Upper lobe of left lung (tissue), 4 donors: Measurements from ENCODE around the gene CYFIP2.

Experiments
- POLR2A ChIP-seq, 4 donors: fragments of 450-650 bp; IDR thresholded peaks; one replicate each; pipeline ENCODE4 v1.5.1; 2016 to 2017; ENCODE audit warnings: antibody characterized with exemption in 4 of 4, mild to moderate bottlenecking in 2 of 4
- TF ChIP-seq, protein P1 (sequence below), 6 experiments: fragments of 450-650 bp in 4 of 6; fragments of 200-600 bp in 2 of 6; sonication (generic) in 2 of 6; IDR thresholded peaks; one replicate each; pipeline ENCODE4 v1.5.1; 2016 to 2019; ENCODE audit warnings: antibody characterized with exemption in 6 of 6

GRCh38 chr5:157283434-157283833, 17.5 kb downstream of the CYFIP2 start:
- no peak for TF ChIP-seq POLR2A (IDR thresholded peaks at IDR 0.05)
- TF ChIP-seq, protein P1, sequence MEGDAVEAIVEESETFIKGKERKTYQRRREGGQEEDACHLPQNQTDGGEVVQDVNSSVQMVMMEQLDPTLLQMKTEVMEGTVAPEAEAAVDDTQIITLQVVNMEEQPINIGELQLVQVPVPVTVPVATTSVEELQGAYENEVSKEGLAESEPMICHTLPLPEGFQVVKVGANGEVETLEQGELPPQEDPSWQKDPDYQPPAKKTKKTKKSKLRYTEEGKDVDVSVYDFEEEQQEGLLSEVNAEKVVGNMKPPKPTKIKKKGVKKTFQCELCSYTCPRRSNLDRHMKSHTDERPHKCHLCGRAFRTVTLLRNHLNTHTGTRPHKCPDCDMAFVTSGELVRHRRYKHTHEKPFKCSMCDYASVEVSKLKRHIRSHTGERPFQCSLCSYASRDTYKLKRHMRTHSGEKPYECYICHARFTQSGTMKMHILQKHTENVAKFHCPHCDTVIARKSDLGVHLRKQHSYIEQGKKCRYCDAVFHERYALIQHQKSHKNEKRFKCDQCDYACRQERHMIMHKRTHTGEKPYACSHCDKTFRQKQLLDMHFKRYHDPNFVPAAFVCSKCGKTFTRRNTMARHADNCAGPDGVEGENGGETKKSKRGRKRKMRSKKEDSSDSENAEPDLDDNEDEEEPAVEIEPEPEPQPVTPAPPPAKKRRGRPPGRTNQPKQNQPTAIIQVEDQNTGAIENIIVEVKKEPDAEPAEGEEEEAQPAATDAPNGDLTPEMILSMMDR (IDR thresholded peaks at IDR 0.05): no peak
